ENCODE measurements around the gene SRF.

SRF gene

GRCh38 chr6:43183441-43183840 is 12.4 kb downstream of the SRF start:
- DNase-seq (ENCODE audit: low read depth): no peak

DNA sequence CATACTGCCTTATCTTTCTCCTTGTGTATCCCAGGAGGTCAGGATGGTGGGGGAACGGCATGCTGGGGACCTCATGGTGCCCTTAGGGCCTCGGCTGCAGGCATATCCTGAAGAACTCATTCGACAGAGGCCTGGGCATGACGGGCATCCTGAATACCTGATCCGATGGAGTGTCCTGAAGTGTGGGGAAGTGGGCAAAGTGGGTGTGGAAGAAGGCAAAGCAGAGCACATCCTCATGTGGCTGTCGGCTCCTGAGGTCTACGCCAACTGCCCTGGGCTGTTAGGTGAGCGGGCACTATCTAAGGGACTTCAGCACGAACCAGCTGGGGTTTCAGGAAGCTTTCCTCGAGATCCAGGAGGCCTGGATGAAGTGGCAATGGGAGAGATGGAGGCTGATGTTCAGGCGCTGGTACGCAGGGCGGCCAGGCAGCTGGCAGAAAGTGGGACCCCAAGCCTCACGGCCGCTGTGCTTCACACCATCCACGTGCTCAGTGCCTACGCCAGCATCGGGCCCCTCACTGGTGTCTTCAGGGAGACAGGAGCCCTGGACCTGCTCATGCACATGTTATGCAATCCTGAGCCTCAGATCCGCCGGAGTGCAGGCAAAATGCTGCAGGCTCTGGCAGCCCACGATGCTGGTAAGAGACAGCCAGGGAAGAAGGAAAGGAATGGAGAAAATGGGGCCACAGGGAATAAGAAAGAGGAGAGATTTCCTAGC is 13.4 kb downstream of the SRF start:
- DNase-seq (ENCODE audit: low read depth): no peak

- DNase-seq (ENCODE audit: low read depth): no peak
These were observed 14.4 kb downstream of the SRF start for GRCh38 chr6:43185391-43185985.

GRCh38 chr6:43186019-43186418 is 14.9 kb downstream of the SRF start:
- DNase-seq (ENCODE audit: low read depth): no peak

DNA sequence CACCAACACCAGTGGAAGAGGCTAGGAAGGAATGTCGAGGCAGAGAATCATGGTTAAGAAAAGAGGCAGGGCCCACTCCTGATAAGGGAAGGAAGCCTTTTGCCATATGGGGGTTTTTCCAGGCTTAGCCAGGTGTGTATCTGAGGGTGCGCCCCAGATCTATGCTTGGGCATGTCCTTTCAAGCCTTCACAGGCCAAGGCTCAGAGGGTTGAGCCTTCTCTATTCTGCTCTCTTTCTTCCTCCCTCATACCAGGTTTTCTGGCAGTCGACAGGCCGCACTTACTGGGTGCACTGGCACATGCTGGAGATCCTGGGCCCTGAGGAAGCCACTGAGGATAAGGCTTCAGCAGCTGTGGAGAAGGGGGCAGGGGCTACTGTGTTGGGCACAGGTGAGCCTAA is 15.6 kb downstream of the SRF start:
- no peak for DNase-seq (ENCODE audit: low read depth)

- DNase-seq (ENCODE audit: low read depth): no peak
These were observed 16.8 kb downstream of the SRF start for GRCh38 chr6:43187821-43188220.

GRCh38 chr6:43188426-43188825 is 17.4 kb downstream of the SRF start:
- DNase-seq (ENCODE audit: low read depth): no peak

DNA sequence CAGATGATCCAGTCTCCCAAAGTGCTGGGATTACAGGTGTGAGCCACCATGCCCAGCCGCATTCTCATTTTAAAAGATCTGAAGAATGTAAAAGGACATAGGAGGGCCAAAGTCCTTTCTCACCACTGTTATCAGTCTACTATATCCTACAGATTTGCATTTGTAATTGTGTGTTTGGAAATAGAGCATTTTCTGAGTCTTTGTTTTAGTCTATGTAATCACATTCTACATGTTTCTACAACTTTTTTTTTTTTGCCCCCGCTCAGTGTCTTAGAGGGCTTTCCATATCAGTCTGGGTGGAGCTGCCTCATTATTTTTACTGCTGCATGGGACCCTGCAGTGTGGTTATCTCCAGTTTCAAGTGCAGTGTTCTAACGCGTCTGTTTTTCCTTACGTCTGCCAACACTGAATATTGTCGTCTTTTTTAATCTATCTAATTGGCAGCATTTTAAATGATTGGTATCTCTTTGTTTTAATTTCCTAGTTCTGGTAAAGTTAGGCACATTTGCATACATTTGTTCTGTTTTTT is 18.8 kb downstream of the SRF start:
- DNase-seq (ENCODE audit: low read depth): no peak

DNA sequence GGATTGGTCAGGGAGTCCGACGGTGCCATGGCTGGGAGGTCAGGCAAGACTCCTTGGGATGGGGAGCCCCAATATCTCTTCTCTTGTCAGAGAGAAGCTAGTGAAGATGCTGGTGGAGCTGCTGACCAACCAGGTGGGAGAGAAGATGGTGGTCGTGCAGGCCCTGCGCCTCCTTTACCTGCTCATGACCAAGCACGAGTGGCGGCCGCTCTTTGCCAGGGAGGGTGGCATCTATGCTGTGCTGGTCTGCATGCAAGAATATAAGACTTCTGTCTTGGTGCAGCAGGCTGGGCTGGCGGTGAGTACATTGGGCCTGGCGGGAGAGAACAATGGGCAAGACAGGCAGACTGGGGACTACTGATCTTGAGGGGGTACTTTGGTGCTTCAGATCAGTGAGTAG is 21.8 kb downstream of the SRF start:
- no peak for DNase-seq (ENCODE audit: low read depth)

DNA sequence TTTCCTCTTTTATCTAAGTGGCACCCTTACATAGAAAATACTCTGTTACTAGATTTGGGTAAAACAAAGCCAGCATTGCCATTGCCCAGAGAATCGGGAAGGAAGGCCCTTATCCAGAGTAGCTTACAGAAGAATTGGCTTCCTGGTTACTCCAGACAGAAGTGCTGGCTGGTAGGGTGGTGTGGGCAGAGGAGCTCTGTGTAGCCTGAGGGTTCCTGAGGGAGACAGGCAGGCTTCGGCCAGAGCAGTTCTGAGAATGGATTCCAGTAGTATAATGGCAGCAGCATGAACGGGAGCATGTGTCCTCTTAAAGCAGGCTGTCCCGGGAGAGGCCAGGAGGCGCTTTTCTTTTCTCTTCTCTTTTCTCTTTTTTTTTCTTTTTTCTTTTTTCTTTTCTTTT is 22.9 kb downstream of the SRF start:
- no peak for DNase-seq (ENCODE audit: low read depth)

GRCh38 chr6:43196337-43196736 is 25.3 kb downstream of the SRF start:
- DNase-seq (ENCODE audit: low read depth): no peak

DNA sequence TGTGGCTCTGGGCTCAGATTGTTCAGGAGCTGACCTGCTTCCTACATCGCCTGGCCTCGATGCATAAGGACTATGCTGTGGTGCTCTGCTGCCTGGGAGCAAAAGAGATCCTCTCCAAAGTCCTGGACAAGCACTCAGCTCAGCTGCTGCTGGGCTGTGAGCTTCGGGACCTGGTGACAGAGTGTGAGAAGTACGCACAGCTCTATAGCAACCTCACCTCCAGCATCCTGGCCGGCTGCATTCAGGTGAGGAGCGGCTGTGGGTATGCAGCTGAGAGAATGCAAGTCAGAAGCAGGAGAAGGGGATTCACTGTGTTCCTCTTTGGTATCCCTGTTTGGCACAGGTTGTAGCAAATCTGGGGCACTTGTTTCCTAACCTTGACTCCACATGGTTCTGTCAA is 28.8 kb downstream of the SRF start:
- DNase-seq (ENCODE audit: low read depth): no peak

DNA sequence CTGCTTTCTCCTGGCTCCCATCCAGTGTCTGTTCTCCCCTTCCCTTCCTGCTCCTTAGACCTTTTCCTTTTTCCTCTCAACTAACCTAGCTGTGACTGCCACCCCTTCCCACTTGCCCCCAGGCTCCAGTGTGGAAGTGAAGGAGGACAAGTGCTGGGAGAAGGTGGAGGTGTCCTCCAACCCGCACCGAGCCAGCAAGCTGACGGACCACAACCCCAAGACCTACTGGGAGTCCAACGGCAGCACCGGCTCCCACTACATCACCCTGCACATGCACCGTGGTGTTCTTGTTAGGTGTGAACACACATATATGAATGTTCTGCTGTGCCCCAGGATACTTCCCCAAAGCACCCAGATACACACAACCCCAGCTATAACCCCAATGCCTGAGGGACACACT is 29.5 kb downstream of the SRF start:
- DNase-seq (ENCODE audit: low read depth): no peak

DNA sequence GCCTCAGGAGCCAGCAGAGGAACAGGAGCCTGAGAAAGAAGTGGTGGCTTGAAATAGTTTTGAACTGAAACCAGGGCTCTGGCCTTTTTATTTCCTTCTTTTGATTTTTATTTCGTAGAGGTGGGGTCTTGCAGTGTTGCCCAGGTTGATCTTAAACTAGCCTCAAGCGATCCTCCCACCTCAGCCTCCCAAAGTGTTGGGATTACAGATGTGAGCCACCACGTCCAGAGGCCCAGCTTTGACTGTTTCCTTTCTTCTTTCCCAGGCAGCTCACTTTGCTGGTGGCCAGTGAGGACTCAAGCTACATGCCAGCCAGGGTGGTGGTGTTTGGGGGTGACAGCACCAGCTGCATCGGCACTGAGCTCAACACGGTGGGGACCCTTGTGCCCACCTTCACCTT is 31.4 kb downstream of the SRF start:
- no peak for DNase-seq (ENCODE audit: low read depth)

DNA sequence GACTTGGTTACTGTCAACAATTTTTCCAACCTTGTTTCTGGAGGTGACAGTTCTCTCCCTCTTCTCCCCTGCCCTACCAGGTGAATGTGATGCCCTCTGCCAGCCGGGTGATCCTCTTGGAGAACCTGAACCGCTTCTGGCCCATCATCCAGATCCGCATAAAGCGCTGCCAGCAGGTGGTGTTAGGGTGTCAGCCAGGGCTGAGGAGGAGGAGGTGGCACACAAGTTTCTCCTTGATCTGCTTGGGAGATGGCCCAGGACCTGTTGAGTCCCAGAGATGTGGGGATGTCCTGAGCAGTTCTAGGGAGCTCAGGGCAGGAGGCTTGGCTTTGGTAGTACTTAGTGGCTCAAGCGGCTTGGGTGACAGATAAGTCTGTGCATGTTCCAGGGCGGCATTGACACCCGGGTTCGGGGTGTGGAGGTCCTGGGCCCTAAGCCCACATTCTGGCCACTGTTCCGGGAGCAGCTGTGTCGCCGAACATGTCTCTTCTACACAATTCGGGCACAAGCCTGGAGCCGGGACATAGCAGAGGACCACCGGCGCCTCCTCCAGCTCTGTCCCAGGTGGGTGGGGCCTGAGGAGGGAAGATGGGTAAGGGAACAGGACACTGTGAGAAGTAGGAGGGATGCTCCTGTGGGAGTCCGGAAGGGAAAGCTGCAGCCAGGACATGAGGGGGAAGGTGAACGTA is 32.1 kb downstream of the SRF start:
- no peak for DNase-seq (ENCODE audit: low read depth)

- no peak for DNase-seq (ENCODE audit: low read depth)
These were observed 32.6 kb downstream of the SRF start for GRCh38 chr6:43203718-43204095.

DNA sequence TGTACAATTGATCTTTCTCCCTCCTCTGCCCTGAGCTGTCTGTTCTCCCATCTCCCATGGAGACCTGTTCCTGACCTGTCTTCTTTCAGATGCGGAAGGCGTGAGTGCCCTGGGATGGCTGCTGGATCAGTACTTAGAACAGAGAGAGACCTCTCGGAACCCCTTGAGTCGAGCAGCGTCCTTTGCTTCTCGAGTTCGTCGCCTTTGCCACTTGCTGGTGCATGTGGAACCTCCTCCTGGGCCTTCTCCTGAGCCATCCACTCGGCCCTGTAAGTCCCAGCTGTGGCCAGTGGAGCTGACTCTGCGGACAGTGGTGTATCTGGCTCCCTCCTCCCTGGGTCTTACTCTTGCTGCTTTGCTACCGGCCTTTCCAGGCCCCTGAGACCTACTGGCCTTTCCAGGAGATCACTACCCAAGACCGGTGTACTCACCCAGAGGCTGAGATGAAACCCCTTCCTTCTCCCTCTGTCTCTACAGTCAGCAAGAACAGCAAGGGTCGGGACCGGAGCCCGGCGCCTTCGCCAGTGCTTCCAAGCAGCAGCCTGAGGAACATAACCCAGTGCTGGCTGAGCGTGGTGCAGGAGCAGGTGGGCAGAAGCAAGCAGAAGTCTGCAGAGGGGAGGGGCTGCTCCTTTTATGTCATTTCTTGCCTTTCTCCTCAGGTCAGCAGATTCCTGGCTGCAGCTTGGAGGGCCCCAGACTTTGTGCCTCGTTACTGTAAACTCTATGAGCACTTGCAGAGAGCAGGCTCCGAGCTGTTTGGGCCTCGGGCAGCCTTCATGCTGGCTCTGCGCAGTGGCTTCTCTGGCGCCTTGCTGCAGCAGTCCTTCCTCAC is 33.4 kb downstream of the SRF start:
- no peak for DNase-seq (ENCODE audit: low read depth)

- DNase-seq (ENCODE audit: low read depth): no peak
These were observed 34.8 kb downstream of the SRF start for GRCh38 chr6:43205849-43206248.

- DNase-seq (ENCODE audit: low read depth): no peak
These were observed 36.2 kb downstream of the SRF start for GRCh38 chr6:43207286-43207685.

DNA sequence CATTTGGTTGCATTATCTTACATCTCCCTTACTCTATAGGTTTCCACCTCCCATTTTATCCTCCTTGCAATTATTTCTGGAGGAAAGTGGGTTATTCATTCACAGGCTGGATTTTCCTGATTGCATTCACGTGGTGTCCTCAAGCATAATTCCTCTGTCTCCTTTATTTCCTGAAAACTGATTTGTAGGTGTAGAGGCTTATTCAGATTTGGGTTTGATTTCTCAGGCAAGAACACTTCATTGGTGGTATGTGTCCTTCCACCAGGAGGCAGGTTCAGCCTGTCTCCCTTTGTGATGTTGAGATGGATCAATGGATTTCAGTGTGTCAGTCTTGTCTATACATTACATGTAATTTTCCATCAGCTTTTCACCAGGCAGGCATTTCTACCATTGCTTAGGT is 40.9 kb downstream of the SRF start:
- no peak for DNase-seq (ENCODE audit: low read depth)

- no peak for DNase-seq (ENCODE audit: low read depth)
These were observed 42.4 kb downstream of the SRF start for GRCh38 chr6:43213431-43213830.

DNA sequence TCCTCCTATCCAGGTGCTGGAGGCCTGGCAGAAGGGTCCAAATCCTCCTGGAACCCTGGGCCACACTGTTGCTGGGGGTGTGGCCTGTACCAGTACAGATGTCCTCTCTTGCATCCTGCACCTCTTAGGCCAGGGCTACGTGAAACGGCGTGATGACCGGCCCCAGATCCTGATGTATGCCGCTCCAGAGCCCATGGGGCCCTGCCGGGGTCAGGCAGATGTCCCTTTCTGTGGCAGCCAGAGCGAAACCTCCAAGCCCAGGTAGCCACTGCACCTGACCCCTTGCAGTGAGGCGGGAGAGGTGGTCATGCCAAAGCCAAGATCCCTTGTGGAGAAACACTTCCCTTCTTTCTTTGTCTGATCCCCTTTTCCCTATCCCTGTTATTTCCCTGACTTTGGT is 44.0 kb downstream of the SRF start:
- DNase-seq (ENCODE audit: low read depth): no peak

DNA sequence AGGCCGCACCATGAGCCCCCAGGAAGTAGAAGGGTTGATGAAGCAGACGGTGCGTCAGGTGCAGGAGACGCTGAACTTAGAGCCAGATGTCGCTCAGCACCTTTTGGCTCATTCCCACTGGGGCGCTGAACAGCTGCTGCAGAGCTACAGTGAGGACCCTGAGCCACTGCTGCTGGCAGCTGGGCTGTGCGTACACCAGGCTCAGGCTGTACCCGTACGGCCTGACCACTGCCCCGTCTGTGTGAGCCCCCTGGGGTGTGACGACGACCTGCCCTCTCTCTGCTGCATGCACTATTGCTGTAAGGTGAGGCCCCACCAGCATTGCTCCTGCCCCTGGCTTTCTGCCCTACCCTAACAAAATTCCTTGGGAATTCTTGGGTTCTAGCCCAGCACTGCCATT is 45.1 kb downstream of the SRF start:
- no peak for DNase-seq (ENCODE audit: low read depth)

Data from T-helper 22 cell (primary cell).